Ramos (cell line): ENCODE data around the gene TMEM253.

Experiments
- in situ Hi-C: fragments of 300-500 bp; cut with MboI; formaldehyde crosslinking; loops from one replicate; pipeline ENCODE4 v1.14.3; 2022; ENCODE audit warnings: low sequenced_read_pairs; ENCODE audit not compliant: unreplicated experiment

TMEM253 gene

GRCh38 chr14:21102521-21103410, 1.9 kb downstream of the TMEM253 start:
- in situ Hi-C loops, result no loop called here

- in situ Hi-C loops, result no loop called here
Measured at GRCh38 chr14:21103411-21103709, 2.5 kb downstream of the TMEM253 start.

- in situ Hi-C loops, result no loop called here
Measured at GRCh38 chr14:21103710-21104447, 3.0 kb downstream of the TMEM253 start.

GRCh38 chr14:21104448-21105060, 3.7 kb downstream of the TMEM253 start:
- in situ Hi-C loops, result no loop called here

- in situ Hi-C loops, result no loop called here
Measured at GRCh38 chr14:21105095-21105494, 4.2 kb downstream of the TMEM253 start.

GRCh38 chr14:21106176-21106497, 5.3 kb downstream of the TMEM253 start:
- in situ Hi-C loops, result no loop called here

GRCh38 chr14:21106498-21107282, 5.8 kb downstream of the TMEM253 start:
- in situ Hi-C loops, result no loop called here

- in situ Hi-C loops, result no loop called here
Measured at GRCh38 chr14:21107283-21107800, 6.5 kb downstream of the TMEM253 start.

- in situ Hi-C loops, result no loop called here
Measured at GRCh38 chr14:21108791-21109190, 7.9 kb downstream of the TMEM253 start.

- in situ Hi-C loops, result no loop called here
Measured at GRCh38 chr14:21109377-21110138, 8.7 kb downstream of the TMEM253 start.

GRCh38 chr14:21112255-21112654, 11.4 kb downstream of the TMEM253 start:
- in situ Hi-C loops, result no loop called here

- in situ Hi-C loops, result no loop called here
Measured at GRCh38 chr14:21113369-21113768, 12.5 kb downstream of the TMEM253 start.

- in situ Hi-C loops, result no loop called here
Measured at GRCh38 chr14:21118933-21119332, 18.1 kb downstream of the TMEM253 start.

- in situ Hi-C loops, result no loop called here
Measured at GRCh38 chr14:21120686-21121085, 19.8 kb downstream of the TMEM253 start.

- in situ Hi-C loops, result no loop called here
Measured at GRCh38 chr14:21121122-21121521, 20.3 kb downstream of the TMEM253 start.

GRCh38 chr14:21123429-21123828, 22.6 kb downstream of the TMEM253 start:
- in situ Hi-C loops, result no loop called here

- in situ Hi-C loops, result no loop called here
Measured at GRCh38 chr14:21133901-21134300, 33.0 kb downstream of the TMEM253 start.

GRCh38 chr14:21136024-21136423, 35.2 kb downstream of the TMEM253 start:
- in situ Hi-C loops, result no loop called here

GRCh38 chr14:21142357-21142756, 41.5 kb downstream of the TMEM253 start:
- in situ Hi-C loops, result no loop called here

- in situ Hi-C loops, result no loop called here
Measured at GRCh38 chr14:21145437-21145836, 44.6 kb downstream of the TMEM253 start.
